Stimulated activated CD4-positive, alpha-beta T cell treated with anti-CD3 and anti-CD28 coated beads, TNF-alpha, amount 100 ng/mL, for 48 hours (primary cell): ENCODE data around the gene NMS.

Experiments used
- DNase-seq, 3 donors: peaks; one replicate each; pipeline ENCODE4 v3.0.0-alpha.2; 2020; ENCODE audit warnings: low read depth in 3 of 3

Gene NMS

DNA sequence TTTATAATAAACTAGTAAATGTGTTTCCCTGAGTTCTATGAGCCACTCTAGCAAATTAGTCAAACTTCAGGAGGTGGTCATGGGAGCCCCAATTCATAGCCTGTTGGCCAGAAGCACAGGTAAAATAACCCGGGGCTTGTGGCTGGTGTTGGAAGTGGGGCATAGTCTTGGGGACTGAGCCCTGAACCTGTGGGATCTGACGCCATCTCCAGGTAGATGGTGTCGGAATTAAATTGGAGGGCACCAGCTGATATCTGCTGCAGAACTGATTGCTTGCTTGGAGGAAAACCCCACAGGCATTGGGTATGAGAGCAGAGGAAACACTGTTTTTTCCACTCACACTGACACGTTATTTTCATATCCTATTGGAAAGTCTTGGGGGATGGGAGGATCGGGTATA lies 14.1 kb downstream of the NMS start:
- DNase-seq: no peak

DNA sequence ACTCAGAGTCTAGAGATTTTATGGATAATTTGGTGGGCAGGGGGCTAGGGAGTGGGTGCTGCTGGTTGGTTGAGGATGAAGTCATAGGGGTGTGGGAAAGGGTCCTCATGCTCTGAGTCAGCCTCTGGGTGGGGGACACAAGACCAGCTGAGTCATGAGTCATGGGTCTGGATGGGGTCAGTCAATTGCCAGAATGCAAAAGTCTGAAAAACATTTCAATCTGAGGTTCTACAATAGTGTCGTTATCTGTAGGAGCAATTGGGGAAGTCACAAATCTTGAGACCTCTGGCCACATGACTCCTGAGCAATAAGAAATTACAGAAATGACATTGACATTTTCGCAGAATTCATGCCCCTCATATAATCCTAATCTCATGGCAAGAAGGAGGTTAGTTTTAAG lies 15.1 kb downstream of the NMS start:
- DNase-seq: no peak

DNA sequence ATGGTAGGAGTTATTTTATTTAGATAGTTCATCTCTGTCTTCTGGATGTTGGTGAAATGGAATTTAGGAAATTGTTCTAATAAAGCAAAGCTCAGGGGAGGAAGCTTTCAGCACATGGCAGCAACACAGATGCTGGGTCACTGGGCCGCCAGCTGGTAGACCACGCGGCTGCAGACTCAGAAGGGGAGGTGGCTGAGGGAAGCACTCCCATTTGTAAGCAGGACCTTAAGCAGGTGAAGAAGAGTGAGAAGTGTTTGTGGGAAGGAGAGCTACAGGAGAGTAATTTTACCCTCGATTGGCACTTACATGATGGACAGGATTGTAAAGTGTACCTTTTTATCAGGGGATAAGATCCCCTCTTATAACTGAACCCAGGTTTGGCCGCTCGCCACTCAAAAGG lies 24.4 kb downstream of the NMS start:
- no peak for DNase-seq

GRCh38 chr2:100502782-100503181 lies 32.5 kb downstream of the NMS start:
- no peak for DNase-seq

- no peak for DNase-seq
These were observed 34.3 kb downstream of the NMS start for GRCh38 chr2:100504542-100504941.

- DNase-seq: no peak
These were observed 38.8 kb downstream of the NMS start for GRCh38 chr2:100509066-100509465.

DNA sequence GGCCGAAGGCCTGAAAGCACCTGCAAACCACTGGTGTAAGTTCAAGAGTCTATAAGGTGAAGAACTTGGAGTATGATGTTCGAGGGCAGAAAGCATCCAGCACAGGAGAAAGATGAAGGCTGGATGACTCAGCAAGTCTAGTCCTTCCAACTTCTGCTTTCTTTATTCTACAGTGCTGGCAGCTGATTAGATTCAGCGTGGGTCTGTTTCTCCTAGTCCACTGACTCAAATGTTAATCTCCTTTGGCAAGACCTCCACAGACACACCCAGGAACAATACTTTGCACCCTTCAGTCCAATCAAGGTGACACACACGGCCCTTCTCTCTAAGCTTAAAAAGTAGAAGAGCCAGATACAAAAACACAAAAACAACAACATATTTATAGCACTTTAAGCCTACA lies 43.4 kb downstream of the NMS start:
- no peak for DNase-seq

DNA sequence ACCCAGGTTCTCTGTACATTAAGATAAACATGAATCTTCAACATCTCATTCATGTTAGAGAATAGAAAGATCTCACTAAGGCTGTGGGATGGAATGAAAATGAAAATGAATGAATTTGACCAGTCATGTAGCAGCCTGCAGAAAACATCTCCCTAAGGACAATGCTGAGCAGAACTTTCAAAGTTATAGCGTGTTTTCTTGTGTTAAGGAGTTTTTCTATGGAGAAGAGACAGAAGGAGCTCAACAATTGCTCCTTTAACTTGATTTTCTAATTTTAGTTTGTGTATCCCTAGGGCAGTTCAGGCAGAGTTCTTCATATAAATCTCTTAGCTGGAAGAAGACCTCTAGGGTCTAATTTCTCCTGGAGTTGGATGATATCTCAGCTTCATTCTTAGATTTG lies 47.3 kb downstream of the NMS start:
- DNase-seq: no peak

- DNase-seq: no peak
These were observed 48.5 kb downstream of the NMS start for GRCh38 chr2:100518801-100519200.

DNA sequence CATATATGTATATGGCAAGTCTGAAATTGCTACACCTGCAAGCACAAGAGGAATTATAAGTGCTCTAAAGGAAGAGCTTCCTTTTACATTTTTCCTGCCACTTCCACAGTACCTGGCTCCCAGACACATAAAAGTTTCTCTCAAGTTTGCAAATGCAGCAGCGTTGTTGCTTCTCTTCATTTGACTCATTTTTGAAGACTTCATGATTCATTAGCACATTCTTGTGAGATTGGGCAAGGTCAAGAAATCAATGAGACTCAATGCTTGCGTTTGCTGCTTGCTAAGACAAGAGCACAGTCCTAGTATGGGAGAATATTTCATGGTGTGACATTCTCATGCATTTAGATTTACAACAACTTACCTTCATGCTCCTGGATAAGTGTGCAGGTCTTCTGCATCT lies 49.9 kb downstream of the NMS start:
- no peak for DNase-seq

GRCh38 chr2:100522430-100522829 lies 52.1 kb downstream of the NMS start:
- no peak for DNase-seq

DNA sequence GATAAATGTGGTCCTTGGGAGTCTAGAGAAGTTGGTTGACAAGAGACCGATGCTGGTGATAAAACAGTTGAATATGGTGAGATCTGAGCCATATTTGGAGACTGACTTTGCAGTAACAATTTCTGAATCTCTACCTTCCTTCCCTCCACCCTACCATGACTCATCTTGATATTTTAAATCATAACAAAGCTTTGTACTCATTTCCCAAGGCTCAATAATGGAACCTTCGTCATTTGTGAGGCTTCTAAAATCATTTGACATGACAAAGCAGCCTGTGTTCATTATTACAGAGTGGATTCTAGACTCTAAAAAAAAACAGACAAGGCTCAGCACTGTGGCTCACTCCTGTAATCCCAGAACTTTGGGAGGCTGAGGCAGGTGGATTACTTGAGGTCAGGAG lies 54.0 kb downstream of the NMS start:
- no peak for DNase-seq

- no peak for DNase-seq
These were observed 56.6 kb downstream of the NMS start for GRCh38 chr2:100526868-100527267.

GRCh38 chr2:100527440-100528015 lies 57.2 kb downstream of the NMS start:
- no peak for DNase-seq

DNA sequence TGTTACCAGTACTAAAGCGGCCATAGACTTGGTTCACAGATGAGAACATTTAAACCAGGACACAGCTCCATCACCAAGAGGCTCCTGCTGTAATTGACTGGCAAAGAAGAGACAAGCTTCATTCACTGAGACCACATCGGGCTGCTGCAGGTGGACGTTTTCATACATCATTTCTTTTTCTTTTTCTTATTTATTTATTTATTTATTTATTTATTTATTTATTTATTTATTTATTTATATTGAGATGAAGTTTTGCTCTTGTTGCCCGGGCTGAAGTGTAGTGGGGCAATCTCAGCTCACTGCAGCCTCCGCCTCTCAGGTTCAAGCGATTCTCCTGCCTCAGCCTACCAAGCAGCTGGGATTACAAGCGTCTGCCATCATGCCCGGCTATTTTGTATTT lies 58.9 kb downstream of the NMS start:
- DNase-seq: no peak

DNA sequence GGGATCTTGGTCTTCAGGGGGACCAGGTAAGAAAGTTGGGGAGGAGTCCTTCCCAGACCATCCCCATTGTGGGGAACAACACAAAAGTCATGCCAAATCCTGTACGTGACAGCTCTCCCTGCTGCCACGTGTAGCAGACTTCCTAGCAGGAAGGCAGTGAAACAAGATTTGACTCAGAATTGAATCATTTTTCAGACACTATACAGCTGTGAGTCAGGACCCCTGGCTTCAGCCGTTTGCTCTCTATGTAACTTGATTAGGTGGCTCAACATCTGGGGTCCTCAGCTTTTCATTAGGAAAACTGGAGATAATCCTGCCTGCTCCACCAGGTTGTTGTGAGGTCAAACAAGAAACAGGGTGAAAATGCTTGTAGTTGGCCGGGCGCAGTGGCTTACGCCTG lies 59.6 kb downstream of the NMS start:
- no peak for DNase-seq
